GM12878 (cell line): ENCODE results near the gene SERPINI1. TPM values are rescaled to one million over a fixed set of nuclear protein-coding genes. Genes with fewer than 3 reads are reported as not detected.

Experiments
- ATAC-seq: fragments of 200-7000 bp; cut with Tn5 transposase; 3 replicates; pipeline ENCODE4 v1.9.1; 2020; ENCODE audit warnings: mild to moderate bottlenecking, moderate library complexity
- BruUV-seq: library from RNA; stranded (reverse); fragments of 400-500 nt; replicated peaks from 2 replicates; lab custom pipeline; 2021; lab: Mats Ljungman, UMichigan
- CTCF ChIA-PET: fragments of 300-600 bp; sonication (Branson Sonifier 250); formaldehyde crosslinking; extraction: SDS; loops from one replicate; lab custom pipeline; 2021; ENCODE audit warnings: inconsistent platforms; lab: Yijun Ruan, JAX
- POLR2A ChIA-PET: fragments of 350-600 bp; formaldehyde crosslinking; extraction: SDS; loops from one replicate; lab custom pipeline; 2021; ENCODE audit warnings: inconsistent platforms; lab: Charles Lee
- RAD21 ChIA-PET: fragments of 300-600 bp; sonication (Branson Sonifier 250); formaldehyde crosslinking; loops from one replicate; lab custom pipeline; 2023; ENCODE audit warnings: antibody characterized with exemption; ENCODE audit not compliant: unreplicated experiment; lab: Charles Lee
- SMC1A ChIA-PET: fragments of 300-600 bp; sonication (Branson Sonifier 250); formaldehyde crosslinking; loops from one replicate; lab custom pipeline; 2023; ENCODE audit not compliant: unreplicated experiment, uncharacterized antibody; lab: Charles Lee
- DNase-seq: peaks from one replicate; pipeline ENCODE4 v3.0.0-alpha.2; 2011; ENCODE audit warnings: low read depth, low spot score
- FAIRE-seq: peaks from 3 replicates; lab custom pipeline; 2011; peaks lifted over from hg19 to GRCh38; lab: Jason Lieb, UNC
- H2AFZ ChIP-seq: 2 replicates; pipeline ENCODE4 v1.6.0; 2011; ENCODE audit warnings: low read depth, low read length, control low read depth; ENCODE audit not compliant: control insufficient read depth
- H3K27ac ChIP-seq: 2 replicates; pipeline ENCODE4 v1.5.1; 2011; ENCODE audit warnings: control low read depth; ENCODE audit not compliant: control insufficient read depth, insufficient read depth
- H3K27me3 ChIP-seq, 2 experiments: replicated peaks in 1 of 2; 2 replicates each; pipeline versions ENCODE4 v1.6.0 to v1.6.1; 2011; ENCODE audit warnings: low read length in 1 of 2; ENCODE audit not compliant: control insufficient read depth in 2 of 2, insufficient read depth in 2 of 2
- H3K36me3 ChIP-seq, 2 experiments: 2 replicates each; pipeline ENCODE4 v1.5.1; 2011; ENCODE audit warnings: low read length in 1 of 2; ENCODE audit not compliant: control insufficient read depth in 2 of 2, insufficient read depth in 2 of 2
- H3K4me1 ChIP-seq: 2 replicates; pipeline ENCODE4 v1.6.1; 2011; ENCODE audit warnings: mild to moderate bottlenecking, low read length, moderate library complexity, mixed read lengths; ENCODE audit not compliant: control insufficient read depth, insufficient read depth
- H3K4me2 ChIP-seq: 2 replicates; pipeline ENCODE4 v1.6.0; 2011; ENCODE audit warnings: control low read depth; ENCODE audit not compliant: control insufficient read depth, insufficient read depth
- H3K4me3 ChIP-seq: fragments of 200-600 bp; sonication (generic); 2 replicates; pipeline ENCODE4 v1.5.1; 2016
- H3K79me2 ChIP-seq: 2 replicates; pipeline ENCODE4 v1.6.0; 2011; ENCODE audit warnings: low read length; ENCODE audit not compliant: control insufficient read depth, insufficient read depth
- H3K9ac ChIP-seq: 2 replicates; pipeline ENCODE4 v1.8.0; 2011; ENCODE audit warnings: low read length, control low read depth, mixed read lengths; ENCODE audit not compliant: control insufficient read depth, insufficient read depth
- H3K9me3 ChIP-seq: replicated peaks from 3 replicates; pipeline ENCODE4 v1.5.1; 2011; ENCODE audit warnings: mild to moderate bottlenecking, low read length; ENCODE audit not compliant: control insufficient read depth, insufficient read depth
- H4K20me1 ChIP-seq: 2 replicates; pipeline ENCODE4 v1.6.0; 2011; ENCODE audit not compliant: control insufficient read depth, insufficient read depth
- ATF7 ChIP-seq: fragments of 450-650 bp; IDR thresholded peaks from 2 replicates; pipeline ENCODE4 v1.6.1; 2016; ENCODE audit warnings: low read depth, mild to moderate bottlenecking
- CBX3 ChIP-seq: fragments of 200-600 bp; sonication (generic); IDR thresholded peaks from 2 replicates; pipeline ENCODE4 v1.6.1; 2016; ENCODE audit warnings: low read depth, borderline replicate concordance
- EGR1 ChIP-seq, 2 experiments: IDR thresholded peaks; 1 replicate in 1 of 2; 2 replicates in 1 of 2; pipeline ENCODE4 v1.6.1; 2011 to 2012; ENCODE audit warnings: low read depth in 2 of 2, low read length in 2 of 2, borderline replicate concordance in 1 of 2, mild to moderate bottlenecking in 1 of 2, moderate library complexity in 1 of 2
- IKZF1 ChIP-seq: fragments of 450-650 bp; conservative IDR thresholded peaks from 2 replicates; pipeline ENCODE4 v1.6.1; 2017; ENCODE audit warnings: antibody characterized with exemption, mild to moderate bottlenecking
- MEF2B ChIP-seq: fragments of 450-650 bp; IDR thresholded peaks from 2 replicates; pipeline ENCODE4 v1.6.1; 2018; ENCODE audit warnings: mild to moderate bottlenecking, moderate library complexity; ENCODE audit not compliant: partially characterized antibody, poor library complexity, severe bottlenecking
- MTA3 ChIP-seq: IDR thresholded peaks from 2 replicates; pipeline ENCODE4 v1.6.1; 2012; ENCODE audit warnings: low read length, inconsistent platforms, borderline replicate concordance
- MXI1 ChIP-seq: fragments of 150-350 bp; IDR thresholded peaks from 2 replicates; pipeline ENCODE4 v1.6.1; 2011; ENCODE audit warnings: low read depth, mild to moderate bottlenecking, inconsistent platforms, low read length, improper control_type of control experiment
- POLR2A ChIP-seq: IDR thresholded peaks from 2 replicates; pipeline ENCODE4 v1.6.1; 2011; ENCODE audit warnings: low read depth, mild to moderate bottlenecking, low read length
- POLR2AphosphoS2 ChIP-seq: IDR thresholded peaks from 2 replicates; pipeline ENCODE4 v1.6.1; 2011; ENCODE audit warnings: low read depth, mild to moderate bottlenecking, low read length, improper control_type of control experiment, moderate library complexity
- RELA ChIP-seq: fragments of 450-650 bp; IDR thresholded peaks from 2 replicates; pipeline ENCODE4 v1.8.0; 2014; ENCODE audit warnings: borderline replicate concordance; ENCODE audit not compliant: partially characterized antibody
- RUNX3 ChIP-seq: IDR thresholded peaks from 2 replicates; pipeline ENCODE4 v1.6.1; 2012; ENCODE audit warnings: low read length, inconsistent platforms
- SP1 ChIP-seq: IDR thresholded peaks from one replicate; pipeline ENCODE4 v1.6.1; 2011; ENCODE audit warnings: low read depth, low read length
- STAT1 ChIP-seq: fragments of 450-650 bp; conservative IDR thresholded peaks from 2 replicates; pipeline ENCODE4 v1.6.1; 2014; ENCODE audit warnings: antibody characterized with exemption, mild to moderate bottlenecking
- TAF1 ChIP-seq: IDR thresholded peaks from 2 replicates; pipeline ENCODE4 v1.6.1; 2011; ENCODE audit warnings: mild to moderate bottlenecking, low read depth, low read length, borderline replicate concordance
- ZBED1 ChIP-seq: IDR thresholded peaks from 2 replicates; pipeline ENCODE4 v1.6.1; 2016; ENCODE audit warnings: borderline replicate concordance
- ZNF207 ChIP-seq: fragments of 450-650 bp; IDR thresholded peaks from 2 replicates; pipeline ENCODE4 v1.6.1; 2014; ENCODE audit warnings: antibody characterized with exemption, mild to moderate bottlenecking, borderline replicate concordance
- ZNF274 ChIP-seq: IDR thresholded peaks from one replicate; pipeline ENCODE4 v1.8.0; 2011; ENCODE audit not compliant: insufficient read length, insufficient read depth
- in situ Hi-C: fragments of 300-500 bp; cut with MboI; formaldehyde crosslinking; loops from 9 replicates; pipeline ENCODE4 v1.14.3; 2018; ENCODE audit warnings: mixed read lengths
- intact Hi-C: fragments of 100-400 bp; cut with micrococcal nuclease; formaldehyde crosslinking; loops from one replicate; pipeline ENCODE4 v1.14.2; 2022; ENCODE audit not compliant: unreplicated experiment
- polyA plus RNA-seq, 11 experiments: library from polyadenylated mRNA; depleted of rRNA in 4 of 11; unstranded in 6 of 11; stranded (reverse) in 5 of 11; fragments of >200 nt; fragmentation: Nextera tagmentation in 4 of 11; fragmentation: Illumina TruSeq in 1 of 11; extraction: Ambion mirVana in 4 of 11; extraction: Trizol in 1 of 11; gene quantifications; 1 replicate in 1 of 11; 2 replicates in 10 of 11; pipeline versions ENCODE4 v1.2.1 to v1.2.3, GENCODE V29; 2011 to 2016; ENCODE audit warnings: inconsistent platforms in 2 of 11, missing spikeins in 2 of 11, low read depth in 1 of 11
- small RNA-seq: library from RNA; depleted of rRNA; stranded (forward); fragments of <200 nt; gene quantifications from one replicate; pipeline ENCODE3, GENCODE V24; 2014
- total RNA-seq, 4 experiments: library from RNA; depleted of rRNA in 3 of 4; stranded (reverse); fragments of >200 nt in 3 of 4; fragmentation: Illumina TruSeq in 1 of 4; extraction: Trizol in 1 of 4; gene quantifications; 2 replicates each; pipeline versions ENCODE4 v1.2.1 to v1.2.3, GENCODE V29; 2013 to 2021
- TF ChIP-seq, protein P1 (sequence below): IDR thresholded peaks from 2 replicates; pipeline ENCODE4 v1.6.1; 2012; ENCODE audit warnings: low read length, inconsistent platforms

SERPINI1 gene
- total and polyA plus RNA-seq, 10 of the 15 experiments (the other 5 are each of a cell fraction or from before 2014, with no cell fraction given): 1.5 to 7.6 (median 3.6) TPM

DNA sequence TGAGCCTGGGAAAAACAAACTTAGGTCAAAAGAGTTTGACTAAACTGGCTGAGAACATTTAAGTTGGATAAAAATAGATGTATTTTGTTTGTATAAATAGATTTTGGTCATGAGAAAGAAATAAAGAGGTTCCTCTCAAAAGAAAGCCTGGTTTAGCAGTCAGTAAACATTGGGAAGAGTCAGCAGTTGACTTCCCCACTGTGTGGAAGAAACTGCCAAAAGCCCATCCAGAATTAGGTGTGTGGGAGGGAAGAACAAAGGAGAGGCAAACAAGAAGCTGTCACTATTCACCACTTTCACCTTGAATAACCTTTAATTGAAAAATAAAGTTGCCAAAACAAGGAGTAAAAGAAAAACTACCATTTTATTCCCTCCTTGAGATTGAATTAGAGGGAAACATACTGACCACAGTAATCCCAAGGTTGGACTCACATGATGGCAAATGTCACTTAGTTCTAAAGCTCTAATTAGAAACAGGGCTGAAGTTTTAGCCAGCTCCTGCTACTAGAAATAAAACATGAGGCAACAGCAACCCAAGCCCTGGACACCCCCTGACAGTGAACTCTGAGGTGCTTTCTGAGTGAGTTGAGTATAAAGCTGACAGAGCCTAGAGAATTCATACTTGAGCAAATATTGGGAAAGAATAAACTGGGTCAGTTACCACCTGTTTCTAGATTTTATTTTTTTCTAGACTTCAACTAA lies 139.3 kb downstream of the SERPINI1 start:
- CTCF ChIA-PET: interaction anchor here (0.7 to 1.5 kb wide), 3 partner anchors 7 to 495 kb away, joined by 3 to 4 read pairs (median 3); partner anchors contain the start of gene ZBBX
- intact Hi-C loops (no loop called here), in situ Hi-C loops (loop anchor here (5.0 kb wide), 1 partner anchor 498 kb away; no protein-coding TSS in a partner anchor)
- H3K36me3 ChIP-seq: no peaks in the 10 kb centered on the region
- no peak overlapping the region for H3K9ac ChIP-seq
- no peaks in the 10 kb centered on the region for H3K9me3 ChIP-seq
- no peaks in the 10 kb centered on the region for H4K20me1 ChIP-seq
- no peak overlapping the region for H3K4me3 ChIP-seq
- SMC1A ChIA-PET: no interaction called here
- no TSS peak for BruUV-seq
- H2AFZ ChIP-seq: no peak overlapping the region
- H3K79me2 ChIP-seq: no peaks in the 10 kb centered on the region
- no peak overlapping the region for H3K27ac ChIP-seq
- H3K27me3 ChIP-seq: no peaks in the 10 kb centered on the region
- RAD21 ChIA-PET: no interaction called here
- H3K4me2 ChIP-seq: no peak overlapping the region
- POLR2A ChIA-PET: no interaction called here
- FAIRE-seq (no peak), DNase-seq (no peak), ATAC-seq (no peak)
- no peaks in the 10 kb centered on the region for H3K4me1 ChIP-seq
- TF ChIP-seq, protein P1, sequence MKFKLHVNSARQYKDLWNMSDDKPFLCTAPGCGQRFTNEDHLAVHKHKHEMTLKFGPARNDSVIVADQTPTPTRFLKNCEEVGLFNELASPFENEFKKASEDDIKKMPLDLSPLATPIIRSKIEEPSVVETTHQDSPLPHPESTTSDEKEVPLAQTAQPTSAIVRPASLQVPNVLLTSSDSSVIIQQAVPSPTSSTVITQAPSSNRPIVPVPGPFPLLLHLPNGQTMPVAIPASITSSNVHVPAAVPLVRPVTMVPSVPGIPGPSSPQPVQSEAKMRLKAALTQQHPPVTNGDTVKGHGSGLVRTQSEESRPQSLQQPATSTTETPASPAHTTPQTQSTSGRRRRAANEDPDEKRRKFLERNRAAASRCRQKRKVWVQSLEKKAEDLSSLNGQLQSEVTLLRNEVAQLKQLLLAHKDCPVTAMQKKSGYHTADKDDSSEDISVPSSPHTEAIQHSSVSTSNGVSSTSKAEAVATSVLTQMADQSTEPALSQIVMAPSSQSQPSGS: no peak
- TF ChIP-seq MXI1 (no peak), ZBED1 (no peak), ZNF274 (no peak), MTA3 (no peak), ZNF207 (no peak), POLR2AphosphoS2 (no peak), CBX3 (no peak), MEF2B (no peak), EGR1 (IDR thresholded peaks at IDR 0.05; ENCODE audit: borderline replicate concordance in 1 of 2, low read depth in 2 of 2, low read length in 2 of 2) (no peak), SP1 (no peak), IKZF1 (no peak), ATF7 (no peak), STAT1 (no peak), RELA (no peak), POLR2A (no peak), TAF1 (no peak), RUNX3 (no peak)

Small RNAs within 50 kb of the gene (small RNA-seq; reads per million reads assigned to genes)
- gene HMGN1P8: not detected

Other genes starting within 250 kb of the SERPINI1 start
- gene WDR49, start 81.8 kb upstream of the SERPINI1 start, total RNA-seq (2014; rRNA removed): not detected in 2 replicates
- not detected in 2 replicates for gene WDR49, start 81.8 kb upstream of the SERPINI1 start, total RNA-seq (2014; rRNA removed; fragmentation: Illumina TruSeq; extraction: Trizol)
- gene WDR49, start 81.8 kb upstream of the SERPINI1 start, total RNA-seq (2021): 0.15 TPM in 1 of 2 replicates, not detected in the other
- gene WDR49, start 81.8 kb upstream of the SERPINI1 start, polyA plus RNA-seq (2011; rRNA removed): not detected in 2 replicates
- not detected in 2 replicates for gene WDR49, start 81.8 kb upstream of the SERPINI1 start, polyA plus RNA-seq (2014; fragmentation: Illumina TruSeq; extraction: Trizol)
- under 1 TPM in 1 of 2 experiments, not detected in 1; 0.05 TPM for gene WDR49, start 81.8 kb upstream of the SERPINI1 start, polyA plus RNA-seq (2014; fragmentation: Nextera tagmentation; extraction: Ambion mirVana)
- not detected in 2 replicates for gene WDR49, start 81.8 kb upstream of the SERPINI1 start, polyA plus RNA-seq (2014; rRNA removed)
- gene WDR49, start 81.8 kb upstream of the SERPINI1 start, polyA plus RNA-seq (2016; fragmentation: Nextera tagmentation; extraction: Ambion mirVana): not detected
- gene PDCD10, start 829 bp upstream of the SERPINI1 start, total RNA-seq (2014; rRNA removed): 88.1 and 89.3 TPM in 2 replicates
- gene PDCD10, start 829 bp upstream of the SERPINI1 start, total RNA-seq (2014; rRNA removed; fragmentation: Illumina TruSeq; extraction: Trizol): 122 and 127 TPM in 2 replicates
- 55.8 and 64.1 TPM in 2 replicates for gene PDCD10, start 829 bp upstream of the SERPINI1 start, total RNA-seq (2021)
- 100 and 170 TPM in 2 replicates for gene PDCD10, start 829 bp upstream of the SERPINI1 start, polyA plus RNA-seq (2011; rRNA removed)
- gene PDCD10, start 829 bp upstream of the SERPINI1 start, polyA plus RNA-seq (2014; fragmentation: Illumina TruSeq; extraction: Trizol): 141 and 181 TPM in 2 replicates
- gene PDCD10, start 829 bp upstream of the SERPINI1 start, polyA plus RNA-seq (2014; fragmentation: Nextera tagmentation; extraction: Ambion mirVana): 100 to 1,000 TPM; 199 to 247 TPM
- 96.3 and 102 TPM in 2 replicates for gene PDCD10, start 829 bp upstream of the SERPINI1 start, polyA plus RNA-seq (2014; rRNA removed)
- gene PDCD10, start 829 bp upstream of the SERPINI1 start, polyA plus RNA-seq (2016; fragmentation: Nextera tagmentation; extraction: Ambion mirVana): 100 to 1,000 TPM; 123 to 128 TPM